A549 (cell line): Measurements from ENCODE around the gene NFIX. TPM values are rescaled to one million over a fixed set of nuclear protein-coding genes. Genes with fewer than 3 reads are reported as not detected.

Experiments used
- ATAC-seq, 2 experiments: fragments of 200-7000 bp in 1 of 2; fragments of >200 bp in 1 of 2; cut with Nextera tagmentation in 1 of 2; cut with Tn5 transposase in 1 of 2; 3 replicates each; pipeline versions ENCODE4 v1.8.0 to v1.9.1; 2018 to 2020; ENCODE audit warnings: mild to moderate bottlenecking in 1 of 2, moderate library complexity in 1 of 2
- CTCF ChIA-PET: fragments of 300-600 bp; sonication (Branson Sonifier 250); formaldehyde crosslinking; extraction: SDS; loops from one replicate; lab custom pipeline; 2021; ENCODE audit warnings: antibody characterized with exemption, inconsistent platforms; lab: Yijun Ruan, JAX
- POLR2A ChIA-PET: fragments of 350-600 bp; formaldehyde crosslinking; extraction: SDS; loops from one replicate; lab custom pipeline; 2021; ENCODE audit warnings: antibody characterized with exemption, inconsistent platforms; lab: Yijun Ruan, JAX
- DNase-seq, 2 experiments: peaks; one replicate each; pipeline versions ENCODE4 v3.0.0 to v3.0.0-alpha.2; 2011 to 2016; ENCODE audit warnings: low read depth in 1 of 2, low spot score in 1 of 2
- FAIRE-seq: peaks from 2 replicates; lab custom pipeline; 2011; peaks lifted over from hg19 to GRCh38; lab: Jason Lieb, UNC
- H3K27ac ChIP-seq, 2 experiments: fragments of >200 bp; sonication (Bioruptor Twin); formaldehyde crosslinking; 3 replicates each; pipeline ENCODE4 v1.5.1; 2016 to 2017
- H3K4me1 ChIP-seq: fragments of >200 bp; sonication (Bioruptor Twin); formaldehyde crosslinking; 3 replicates; pipeline ENCODE4 v1.6.1; 2016
- H3K4me2 ChIP-seq: fragments of >200 bp; sonication (Bioruptor Twin); formaldehyde crosslinking; 3 replicates; pipeline ENCODE4 v1.6.1; 2016
- H3K4me3 ChIP-seq: fragments of >200 bp; sonication (Bioruptor Twin); formaldehyde crosslinking; 3 replicates; pipeline ENCODE4 v1.5.1; 2016
- H3K9me3 ChIP-seq: fragments of >200 bp; sonication (Bioruptor Twin); formaldehyde crosslinking; 3 replicates; pipeline ENCODE4 v1.6.1; 2016
- BHLHE40 ChIP-seq: IDR thresholded peaks from 2 replicates; pipeline ENCODE4 v1.6.1; 2012; ENCODE audit warnings: low read depth, low read length, inconsistent platforms
- CBX2 ChIP-seq: fragments of 200-600 bp; sonication (generic); IDR thresholded peaks from 2 replicates; pipeline ENCODE4 v1.6.1; 2016; ENCODE audit warnings: low read depth, mild to moderate bottlenecking, borderline replicate concordance
- CHD4 ChIP-seq: fragments of 200-600 bp; sonication (generic); IDR thresholded peaks from 2 replicates; pipeline ENCODE4 v1.6.1; 2016; ENCODE audit warnings: antibody characterized with exemption, mild to moderate bottlenecking, borderline replicate concordance
- EHMT2 ChIP-seq: fragments of 200-600 bp; sonication (generic); IDR thresholded peaks from 2 replicates; pipeline ENCODE4 v1.6.1; 2016; ENCODE audit warnings: antibody characterized with exemption, low read depth, mild to moderate bottlenecking, moderate library complexity
- FOSB ChIP-seq: fragments of 250-450 bp; sonication (Bioruptor Pico); IDR thresholded peaks from 2 replicates; pipeline ENCODE4 v1.5.0; 2020; ENCODE audit warnings: mild to moderate bottlenecking, moderate library complexity
- FOSL2 ChIP-seq, 2 experiments: fragments of 450-650 bp in 1 of 2; fragments of >200 bp in 1 of 2; sonication (Bioruptor Twin) in 1 of 2; formaldehyde crosslinking; IDR thresholded peaks; 2 replicates each; pipeline versions ENCODE4 v1.5.0 to v1.6.1; 2016 to 2020; ENCODE audit warnings: mild to moderate bottlenecking in 1 of 2, moderate library complexity in 1 of 2
- FOXS1 ChIP-seq: fragments of 250-450 bp; sonication (Bioruptor Pico); IDR thresholded peaks from 2 replicates; pipeline ENCODE4 v1.5.0; 2020; ENCODE audit warnings: mild to moderate bottlenecking, moderate library complexity
- HOXA7 ChIP-seq: fragments of 250-450 bp; sonication (Bioruptor Pico); IDR thresholded peaks from 2 replicates; pipeline ENCODE4 v1.5.0; 2020; ENCODE audit warnings: mild to moderate bottlenecking, moderate library complexity
- KDM5A ChIP-seq: fragments of 200-600 bp; sonication (generic); IDR thresholded peaks from 2 replicates; pipeline ENCODE4 v1.6.1; 2016; ENCODE audit warnings: antibody characterized with exemption, mild to moderate bottlenecking
- MAFK ChIP-seq: fragments of 450-650 bp; IDR thresholded peaks from 2 replicates; pipeline ENCODE4 v1.6.1; 2014; ENCODE audit not compliant: partially characterized antibody
- NFE2L2 ChIP-seq: fragments of 150-350 bp; conservative IDR thresholded peaks from 2 replicates; pipeline ENCODE4 v1.6.1; 2014; ENCODE audit warnings: low read length
- RARB ChIP-seq: fragments of 250-450 bp; sonication (Bioruptor Pico); IDR thresholded peaks from 2 replicates; pipeline ENCODE4 v1.8.0; 2021; ENCODE audit warnings: mild to moderate bottlenecking, moderate library complexity
- RNF2 ChIP-seq: fragments of 200-600 bp; sonication (generic); IDR thresholded peaks from 2 replicates; pipeline ENCODE4 v1.6.1; 2016; ENCODE audit warnings: low read depth, mild to moderate bottlenecking, antibody characterized with exemption, moderate library complexity, borderline replicate concordance
- SREBF2 ChIP-seq: fragments of 450-650 bp; IDR thresholded peaks from 2 replicates; pipeline ENCODE4 v1.6.1; 2014; ENCODE audit warnings: mild to moderate bottlenecking, moderate library complexity
- TFCP2L1 ChIP-seq: fragments of 250-450 bp; sonication (Bioruptor Pico); IDR thresholded peaks from 2 replicates; pipeline ENCODE4 v1.5.0; 2021; ENCODE audit warnings: mild to moderate bottlenecking
- ZNF302 ChIP-seq: fragments of 250-450 bp; sonication (Bioruptor Pico); IDR thresholded peaks from 2 replicates; pipeline ENCODE4 v1.9.0; 2021; ENCODE audit warnings: inconsistent platforms, mild to moderate bottlenecking, moderate library complexity
- WGBS: methylation state at CpG from one replicate; pipeline ENCODE4 v1.1.6; 2017; ENCODE audit errors: missing lambda C conversion rate; 5-methylcytosine and 5-hydroxymethylcytosine counted together
- polyA plus RNA-seq, 4 experiments: library from polyadenylated mRNA; depleted of rRNA in 3 of 4; stranded (reverse); fragments of >200 nt; fragmentation: RNase III in 1 of 4; extraction: RNeasy Plus Mini Kit Qiagen cat#74134 plus additional on column Dnase treatment in 1 of 4; gene quantifications; 2 replicates in 3 of 4; 3 replicates in 1 of 4; pipeline ENCODE4 v1.2.3, GENCODE V29; 2011 to 2017
- TF ChIP-seq, protein P1 (sequence below): IDR thresholded peaks from 2 replicates; pipeline ENCODE4 v1.6.1; 2012
- TF ChIP-seq, protein P2 (sequence below): fragments of >200 bp; sonication (Bioruptor Twin); formaldehyde crosslinking; IDR thresholded peaks from 2 replicates; pipeline ENCODE4 v1.6.1; 2016
- TF ChIP-seq, protein P3 (sequence below): fragments of 200-600 bp; sonication (generic); IDR thresholded peaks from 2 replicates; pipeline ENCODE4 v1.6.1; 2016; ENCODE audit warnings: antibody characterized with exemption, mild to moderate bottlenecking, moderate library complexity
- TF ChIP-seq, protein P4 (sequence below): IDR thresholded peaks from 2 replicates; pipeline ENCODE4 v1.6.1; 2012
- TF ChIP-seq, protein P5 (sequence below): fragments of 250-450 bp; sonication (Bioruptor Pico); IDR thresholded peaks from 2 replicates; pipeline ENCODE4 v1.5.0; 2020; ENCODE audit warnings: low read depth, mild to moderate bottlenecking, moderate library complexity

NFIX gene
- polyA plus RNA-seq, 2 of the 4 experiments (the other 2 are of a cell fraction), result 0.52 to 3.0 TPM

DNA sequence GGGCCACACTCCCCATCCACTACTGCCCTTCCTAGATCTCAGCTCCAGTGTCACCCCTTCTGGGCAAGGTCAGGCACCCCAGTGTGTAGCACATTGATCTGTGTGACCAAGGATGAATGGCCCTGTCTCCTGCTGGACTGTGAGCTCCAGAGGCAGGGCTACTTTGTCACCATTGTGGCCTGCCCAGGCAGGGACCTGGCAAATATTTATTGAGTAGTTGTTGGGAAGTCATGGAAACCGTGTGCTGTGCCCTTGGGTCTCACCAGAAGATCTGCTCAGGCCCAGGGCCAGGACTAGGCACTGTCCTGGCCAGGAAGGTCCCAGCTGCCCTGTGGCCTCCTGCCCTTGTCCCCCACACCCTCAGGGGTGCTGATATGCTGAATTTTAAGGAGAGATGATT, 133.3 kb downstream of the NFIX start:
- ATAC-seq (peak in 1 of 2 experiments; percentile 47; a peak in 3 of 6 replicates), DNase-seq (no peak), FAIRE-seq (no peak)
- TF ChIP-seq BHLHE40, result no peak
- H3K4me3 ChIP-seq, result no peak overlapping the region
- 0 out of 6 replicates have a peak overlapping the region, but pooled peaks of 1 of the 2 experiments have one; percentile 35 for H3K27ac ChIP-seq
- WGBS, result no CpG with 5 or more reads among the region's 1 CpG
- no peaks in the 10 kb centered on the region for H3K4me1 ChIP-seq
- H3K4me2 ChIP-seq, result no peak overlapping the region
- CTCF ChIA-PET, result interaction anchor here (0.6 to 1.6 kb wide), 6 partner anchors 8 to 246 kb away, joined by 3 to 6 read pairs (median 4); no protein-coding TSS in a partner anchor
- H3K9me3 ChIP-seq, result no peaks in the 10 kb centered on the region
- POLR2A ChIA-PET, result no interaction called here

DNA sequence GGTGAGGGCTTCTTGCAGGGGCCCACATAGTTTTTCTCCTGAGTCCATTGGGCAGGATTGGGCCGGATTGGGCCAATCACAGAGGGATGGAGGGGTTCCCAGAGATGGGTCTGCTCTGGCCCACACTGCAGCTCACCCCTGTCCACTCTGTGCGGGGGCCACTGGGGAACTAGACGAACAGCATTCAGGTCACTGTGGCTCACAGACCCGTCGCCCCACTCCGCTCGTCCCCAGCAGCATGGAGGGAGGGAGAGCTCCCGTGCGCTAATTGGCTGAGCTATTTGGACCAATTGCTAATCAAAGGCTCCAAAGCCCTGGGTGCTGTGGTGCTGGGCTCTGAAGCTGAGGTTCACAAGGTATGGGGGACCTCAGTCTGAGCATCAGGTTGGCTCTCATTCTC, 134.1 kb downstream of the NFIX start:
- WGBS, result 94% methylated on average over 9 of the region's 9 CpGs
- no peak for ATAC-seq
- Histone ChIP-seq H3K4me1 (peaks cover 2% of the 10 kb centered on the region; the same call in 1 of the 3 replicates), H3K9me3 (no peaks in the 10 kb centered on the region), H3K27ac (no peak overlapping the region), H3K4me2 (no peak overlapping the region), H3K4me3 (no peak overlapping the region)
- POLR2A ChIA-PET, result no interaction called here
- no peak for DNase-seq
- FAIRE-seq, result no peak
- TF ChIP-seq, protein P1, sequence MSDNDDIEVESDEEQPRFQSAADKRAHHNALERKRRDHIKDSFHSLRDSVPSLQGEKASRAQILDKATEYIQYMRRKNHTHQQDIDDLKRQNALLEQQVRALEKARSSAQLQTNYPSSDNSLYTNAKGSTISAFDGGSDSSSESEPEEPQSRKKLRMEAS, result no peak
- TF ChIP-seq KDM5A, result no peak
- no peak for TF ChIP-seq NFE2L2
- TF ChIP-seq, protein P2, sequence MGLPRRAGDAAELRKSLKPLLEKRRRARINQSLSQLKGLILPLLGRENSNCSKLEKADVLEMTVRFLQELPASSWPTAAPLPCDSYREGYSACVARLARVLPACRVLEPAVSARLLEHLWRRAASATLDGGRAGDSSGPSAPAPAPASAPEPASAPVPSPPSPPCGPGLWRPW, result no peak
- no peak for TF ChIP-seq RNF2
- no peak for TF ChIP-seq TFCP2L1
- TF ChIP-seq, protein P3, sequence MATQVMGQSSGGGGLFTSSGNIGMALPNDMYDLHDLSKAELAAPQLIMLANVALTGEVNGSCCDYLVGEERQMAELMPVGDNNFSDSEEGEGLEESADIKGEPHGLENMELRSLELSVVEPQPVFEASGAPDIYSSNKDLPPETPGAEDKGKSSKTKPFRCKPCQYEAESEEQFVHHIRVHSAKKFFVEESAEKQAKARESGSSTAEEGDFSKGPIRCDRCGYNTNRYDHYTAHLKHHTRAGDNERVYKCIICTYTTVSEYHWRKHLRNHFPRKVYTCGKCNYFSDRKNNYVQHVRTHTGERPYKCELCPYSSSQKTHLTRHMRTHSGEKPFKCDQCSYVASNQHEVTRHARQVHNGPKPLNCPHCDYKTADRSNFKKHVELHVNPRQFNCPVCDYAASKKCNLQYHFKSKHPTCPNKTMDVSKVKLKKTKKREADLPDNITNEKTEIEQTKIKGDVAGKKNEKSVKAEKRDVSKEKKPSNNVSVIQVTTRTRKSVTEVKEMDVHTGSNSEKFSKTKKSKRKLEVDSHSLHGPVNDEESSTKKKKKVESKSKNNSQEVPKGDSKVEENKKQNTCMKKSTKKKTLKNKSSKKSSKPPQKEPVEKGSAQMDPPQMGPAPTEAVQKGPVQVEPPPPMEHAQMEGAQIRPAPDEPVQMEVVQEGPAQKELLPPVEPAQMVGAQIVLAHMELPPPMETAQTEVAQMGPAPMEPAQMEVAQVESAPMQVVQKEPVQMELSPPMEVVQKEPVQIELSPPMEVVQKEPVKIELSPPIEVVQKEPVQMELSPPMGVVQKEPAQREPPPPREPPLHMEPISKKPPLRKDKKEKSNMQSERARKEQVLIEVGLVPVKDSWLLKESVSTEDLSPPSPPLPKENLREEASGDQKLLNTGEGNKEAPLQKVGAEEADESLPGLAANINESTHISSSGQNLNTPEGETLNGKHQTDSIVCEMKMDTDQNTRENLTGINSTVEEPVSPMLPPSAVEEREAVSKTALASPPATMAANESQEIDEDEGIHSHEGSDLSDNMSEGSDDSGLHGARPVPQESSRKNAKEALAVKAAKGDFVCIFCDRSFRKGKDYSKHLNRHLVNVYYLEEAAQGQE, result no peak
- TF ChIP-seq CBX2, result no peak
- CTCF ChIA-PET, result interaction anchor here (0.5 to 1.4 kb wide), 3 partner anchors 84 to 152 kb away, joined by 3 read pairs; no protein-coding TSS in a partner anchor

DNA sequence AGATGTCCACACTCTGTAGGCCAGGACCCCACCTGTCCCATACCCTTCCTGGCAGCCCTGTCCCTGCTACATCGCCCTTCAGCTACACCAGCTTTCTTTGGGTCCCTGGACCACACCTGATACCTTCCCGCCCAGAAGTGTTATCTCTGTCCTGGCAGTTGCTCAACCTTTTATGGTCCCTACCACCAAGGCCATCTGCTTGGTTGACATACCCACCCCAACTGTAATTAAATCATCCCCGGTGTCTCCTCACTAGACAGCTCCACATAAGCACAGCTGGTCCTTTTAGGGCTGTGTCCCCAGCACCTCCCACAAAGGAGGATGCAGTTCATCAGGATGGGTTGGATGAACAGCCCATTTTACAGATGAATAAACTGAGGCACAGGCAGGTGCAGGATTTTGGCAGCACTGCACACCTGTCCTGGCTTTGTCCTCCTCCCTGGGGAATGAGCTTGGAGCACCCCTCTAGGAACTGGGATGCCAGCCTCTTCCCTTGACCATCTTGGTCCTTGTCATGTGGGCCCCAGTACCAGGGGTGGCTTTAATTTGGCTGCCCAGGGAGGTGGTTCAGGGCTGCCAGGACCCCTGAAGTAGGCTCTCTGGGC, 135.7 kb downstream of the NFIX start:
- 94% methylated on average over 2 of the region's 3 CpGs for WGBS
- POLR2A ChIA-PET, result interaction anchor here (0.6 kb wide), 1 partner anchor 72 kb away, joined by 3 read pairs; no protein-coding TSS in a partner anchor
- Histone ChIP-seq H3K9me3 (no peaks in the 10 kb centered on the region), H3K4me3 (no peak overlapping the region), H3K4me1 (peaks cover 2% of the 10 kb centered on the region; the same call in 1 of the 3 replicates), H3K27ac (no peak overlapping the region; a peak in 1 of 6 replicates), H3K4me2 (no peak overlapping the region)
- FAIRE-seq (no peak), DNase-seq (no peak), ATAC-seq (no peak)
- CTCF ChIA-PET, result interaction anchor here (1.4 to 1.6 kb wide), 2 partner anchors 13 to 19 kb away, joined by 4 to 6 read pairs; partner anchors contain the start of genes IER2, NACC1 and STX10
- no peak for TF ChIP-seq RNF2
- no peak for TF ChIP-seq EHMT2
- TF ChIP-seq RARB (CRISPR knock-in tag), result no peak
- no peak for TF ChIP-seq FOSL2 (IDR thresholded peaks at IDR 0.05)
- no peak for TF ChIP-seq FOSL2 (CRISPR knock-in tag; IDR thresholded peaks at IDR 0.05)
- TF ChIP-seq, protein P4, sequence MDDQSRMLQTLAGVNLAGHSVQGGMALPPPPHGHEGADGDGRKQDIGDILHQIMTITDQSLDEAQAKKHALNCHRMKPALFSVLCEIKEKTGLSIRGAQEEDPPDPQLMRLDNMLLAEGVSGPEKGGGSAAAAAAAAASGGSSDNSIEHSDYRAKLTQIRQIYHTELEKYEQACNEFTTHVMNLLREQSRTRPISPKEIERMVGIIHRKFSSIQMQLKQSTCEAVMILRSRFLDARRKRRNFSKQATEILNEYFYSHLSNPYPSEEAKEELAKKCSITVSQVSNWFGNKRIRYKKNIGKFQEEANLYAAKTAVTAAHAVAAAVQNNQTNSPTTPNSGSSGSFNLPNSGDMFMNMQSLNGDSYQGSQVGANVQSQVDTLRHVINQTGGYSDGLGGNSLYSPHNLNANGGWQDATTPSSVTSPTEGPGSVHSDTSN, result no peak
- TF ChIP-seq FOXS1, result no peak
- TF ChIP-seq KDM5A, result no peak
- TF ChIP-seq HOXA7 (CRISPR knock-in tag), result no peak
- no peak for TF ChIP-seq FOSB (CRISPR knock-in tag)
- TF ChIP-seq SREBF2, result no peak
- TF ChIP-seq, protein P5, sequence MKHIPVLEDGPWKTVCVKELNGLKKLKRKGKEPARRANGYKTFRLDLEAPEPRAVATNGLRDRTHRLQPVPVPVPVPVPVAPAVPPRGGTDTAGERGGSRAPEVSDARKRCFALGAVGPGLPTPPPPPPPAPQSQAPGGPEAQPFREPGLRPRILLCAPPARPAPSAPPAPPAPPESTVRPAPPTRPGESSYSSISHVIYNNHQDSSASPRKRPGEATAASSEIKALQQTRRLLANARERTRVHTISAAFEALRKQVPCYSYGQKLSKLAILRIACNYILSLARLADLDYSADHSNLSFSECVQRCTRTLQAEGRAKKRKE (CRISPR knock-in tag), result no peak
- TF ChIP-seq CBX2, result no peak
- TF ChIP-seq, protein P3, result no peak
- TF ChIP-seq CHD4, result no peak
- TF ChIP-seq MAFK, result no peak
- TF ChIP-seq ZNF302, result no peak
